Stomach (tissue), 9 donors: ENCODE measurements around the gene OST4. TPM values are rescaled to one million over a fixed set of nuclear protein-coding genes. Genes with fewer than 3 reads are reported as not detected.

ENCODE experiments used
- DNase-seq, 2 donors: peaks; one replicate each; pipeline versions ENCODE4 v3.0.0 to v3.0.0-alpha.2; 2013 to 2019
- H3K27ac ChIP-seq, 5 donors: fragments of 200-600 bp in 4 of 5; sonication (generic) in 4 of 5; one replicate each; pipeline ENCODE4 v1.5.1; 2013 to 2019; ENCODE audit warnings: mild to moderate bottlenecking in 1 of 5, moderate library complexity in 1 of 5
- H3K27me3 ChIP-seq, 3 donors: fragments of 200-600 bp; sonication (generic); one replicate each; pipeline ENCODE4 v1.5.1; 2017 to 2019; ENCODE audit warnings: mixed run types in 1 of 3
- H3K36me3 ChIP-seq, 4 donors: fragments of 200-600 bp; sonication (generic); 1 replicate in 3 of 4; 2 replicates in 1 of 4; pipeline ENCODE4 v1.5.1; 2016 to 2019
- H3K4me1 ChIP-seq, 4 donors: fragments of 200-600 bp; sonication (generic); one replicate each; pipeline ENCODE4 v1.5.1; 2016 to 2019
- H3K4me3 ChIP-seq, 4 donors: fragments of 200-600 bp; sonication (generic) in 3 of 4; one replicate each; pipeline ENCODE4 v1.5.1; 2016 to 2019; ENCODE audit warnings: mild to moderate bottlenecking in 1 of 4
- H3K9me3 ChIP-seq, 4 donors: fragments of 200-600 bp; sonication (generic); one replicate each; pipeline ENCODE4 v1.5.1; 2016 to 2019
- CTCF ChIP-seq, 7 experiments: fragments of 450-650 bp in 4 of 7; fragments of 200-600 bp in 3 of 7; sonication (generic) in 3 of 7; IDR thresholded peaks; one replicate each; pipeline ENCODE4 v1.5.1; 2016 to 2019; ENCODE audit warnings: antibody characterized with exemption in 7 of 7, control low read depth in 2 of 7, mild to moderate bottlenecking in 1 of 7
- EP300 ChIP-seq: sonication (generic); formaldehyde crosslinking; IDR thresholded peaks from one replicate; pipeline ENCODE4 v1.6.1; 2017; ENCODE audit warnings: antibody characterized with exemption
- POLR2A ChIP-seq, 4 donors: fragments of 450-650 bp; IDR thresholded peaks; one replicate each; pipeline ENCODE4 v1.6.1; 2016; ENCODE audit warnings: antibody characterized with exemption in 4 of 4, control low read depth in 2 of 4, mild to moderate bottlenecking in 1 of 4, moderate library complexity in 1 of 4
- POLR2AphosphoS5 ChIP-seq, 3 donors: sonication (generic); formaldehyde crosslinking; IDR thresholded peaks; one replicate each; pipeline ENCODE4 v1.6.1; 2016; ENCODE audit warnings: antibody characterized with exemption in 3 of 3
- WGBS, 5 donors: extraction: QIAGEN DNeasy Blood & Tissue Kit in 3 of 5; methylation state at CpG; one replicate each; pipeline versions ENCODE4 v1.1.5 to v1.1.7; 2013 to 2018; 5-methylcytosine and 5-hydroxymethylcytosine counted together
- intact Hi-C: fragments of 100-400 bp; cut with DNase I; formaldehyde crosslinking; loops from one replicate; pipeline ENCODE4 v1.15.1; 2023; ENCODE audit warnings: low total_unique reads
- polyA plus RNA-seq, 3 donors: library from polyadenylated mRNA; stranded (reverse); fragments of 200-250 nt; gene quantifications; one replicate each; pipeline ENCODE4 v1.2.3, GENCODE V29; 2013
- total RNA-seq, 5 donors: library from RNA; depleted of rRNA; stranded (reverse); fragments of >200 nt; gene quantifications; one replicate each; pipeline versions ENCODE4 v1.1.0 to v1.2.3, GENCODE V29; 2014 to 2016
- donor health status: healthy with polysubstance abuse.
- donor health status: Bipolar disorder and iron deficiency.
- donor health status: healthy.

Gene OST4
- total and polyA plus RNA-seq, 8 donors, result 16.8 to 610 (median 209) TPM

GRCh38 chr2:27108221-27108620 is 36.8 kb upstream of the OST4 start:
- H3K27ac ChIP-seq, result no peak overlapping the region
- DNase-seq, result no peak

GRCh38 chr2:27105981-27106380 is 34.5 kb upstream of the OST4 start:
- Histone ChIP-seq H3K4me3 (no peak overlapping the region), H3K4me1 (no peaks in the 10 kb centered on the region), H3K27ac (no peak overlapping the region), H3K9me3 (no peaks in the 10 kb centered on the region), H3K27me3 (peaks cover 0 to 28% (median 0%) of the 10 kb centered on the region in 3 donors), H3K36me3 (no peaks in the 10 kb centered on the region)
- intact Hi-C loops, result loop anchor here (10.0 kb wide), 1 partner anchor 79 kb away; no protein-coding TSS in a partner anchor
- TF ChIP-seq POLR2A (IDR thresholded peaks at IDR 0.05), result no peak
- TF ChIP-seq CTCF (IDR thresholded peaks at IDR 0.05), result no peak
- no peak for TF ChIP-seq EP300
- no peak for TF ChIP-seq POLR2AphosphoS5 (IDR thresholded peaks at IDR 0.05)
- 61 to 79% (median 74%) methylated on average over 3 of the region's 3 CpGs for WGBS, 5 donors
- no peak for DNase-seq

More at GRCh38 chr2:27108221-27108620, 36.8 kb upstream of the OST4 start:
- H3K36me3 ChIP-seq, result no peaks in the 10 kb centered on the region
- H3K4me1 ChIP-seq, result no peaks in the 10 kb centered on the region
- no peaks in the 10 kb centered on the region for H3K9me3 ChIP-seq
- WGBS, 5 donors, result 77 to 90% (median 81%) methylated on average over 2 of the region's 2 CpGs
- intact Hi-C loops, result loop anchor here (10.0 kb wide), 1 partner anchor 77 kb away; no protein-coding TSS in a partner anchor
- H3K27me3 ChIP-seq, result peaks cover 0 to 28% (median 0%) of the 10 kb centered on the region in 3 donors
- no peak overlapping the region for H3K4me3 ChIP-seq
- TF ChIP-seq EP300 (no peak), POLR2AphosphoS5 (IDR thresholded peaks at IDR 0.05) (no peak), POLR2A (IDR thresholded peaks at IDR 0.05) (no peak), CTCF (IDR thresholded peaks at IDR 0.05) (no peak)

GRCh38 chr2:27102329-27102728 is 30.9 kb upstream of the OST4 start:
- no peak for TF ChIP-seq CTCF (IDR thresholded peaks at IDR 0.05)
- no peak for TF ChIP-seq POLR2AphosphoS5 (IDR thresholded peaks at IDR 0.05)
- TF ChIP-seq POLR2A (IDR thresholded peaks at IDR 0.05), result no peak
- no peak for TF ChIP-seq EP300
- Histone ChIP-seq H3K36me3 (peaks cover 0 to 15% (median 0%) of the 10 kb centered on the region in 4 donors), H3K27me3 (peaks cover 0 to 25% (median 0%) of the 10 kb centered on the region in 3 donors), H3K4me1 (no peaks in the 10 kb centered on the region), H3K27ac (no peak overlapping the region), H3K9me3 (no peaks in the 10 kb centered on the region), H3K4me3 (no peak overlapping the region)
- DNase-seq, result no peak
- WGBS, 5 donors, result 76 to 84% (median 83%) methylated on average over 4 to 5 of the region's 5 CpGs
- intact Hi-C loops, result loop anchor here (5.0 to 10.0 kb wide), 2 partner anchors 82 to 180 kb away; partner anchors contain the start of gene TRIM54

GRCh38 chr2:27100036-27100435 is 28.6 kb upstream of the OST4 start:
- 76 to 88% (median 86%) methylated on average over 8 to 10 of the region's 10 CpGs for WGBS, 5 donors
- intact Hi-C loops, result loop anchor here (5.0 to 10.0 kb wide), 2 partner anchors 85 to 182 kb away; partner anchors contain the start of gene TRIM54
- no peak overlapping the region for H3K4me3 ChIP-seq
- H3K4me1 ChIP-seq, result peaks cover 0 to 15% (median 12%) of the 10 kb centered on the region in 4 donors
- H3K27ac ChIP-seq, result no peak overlapping the region
- peaks cover 0 to 6% (median 0%) of the 10 kb centered on the region in 3 donors for H3K27me3 ChIP-seq
- H3K9me3 ChIP-seq, result no peaks in the 10 kb centered on the region
- no peak for TF ChIP-seq POLR2A (IDR thresholded peaks at IDR 0.05)
- H3K36me3 ChIP-seq, result peaks cover 0 to 15% (median 0%) of the 10 kb centered on the region in 4 donors
- no peak for DNase-seq

- 89 to 92% (median 91%) methylated on average over 9 to 19 of the region's 19 CpGs for WGBS, 5 donors
- TF ChIP-seq POLR2A (IDR thresholded peaks at IDR 0.05) (no peak), EP300 (no peak), CTCF (IDR thresholded peaks at IDR 0.05) (no peak), POLR2AphosphoS5 (IDR thresholded peaks at IDR 0.05) (no peak)
- peaks cover 0 to 15% (median 12%) of the 10 kb centered on the region in 4 donors for H3K4me1 ChIP-seq
- no peak for DNase-seq
- no peaks in the 10 kb centered on the region for H3K9me3 ChIP-seq
- intact Hi-C loops, result no loop called here
- no peak overlapping the region for H3K27ac ChIP-seq
- H3K27me3 ChIP-seq, result peaks cover 0 to under 1% (median 0%) of the 10 kb centered on the region in 3 donors
- peaks cover 0 to 20% (median 0%) of the 10 kb centered on the region in 4 donors for H3K36me3 ChIP-seq
- no peak overlapping the region for H3K4me3 ChIP-seq
Measured at GRCh38 chr2:27099334-27099955, 28.0 kb upstream of the OST4 start.
